ENCODE results near the gene ITPK1.
"Not testable (repeated sequence)": the region's sequence is repeated elsewhere in the genome, so short reads cannot be mapped to it uniquely, and the experiment has no call there.

ITPK1 gene

DNA sequence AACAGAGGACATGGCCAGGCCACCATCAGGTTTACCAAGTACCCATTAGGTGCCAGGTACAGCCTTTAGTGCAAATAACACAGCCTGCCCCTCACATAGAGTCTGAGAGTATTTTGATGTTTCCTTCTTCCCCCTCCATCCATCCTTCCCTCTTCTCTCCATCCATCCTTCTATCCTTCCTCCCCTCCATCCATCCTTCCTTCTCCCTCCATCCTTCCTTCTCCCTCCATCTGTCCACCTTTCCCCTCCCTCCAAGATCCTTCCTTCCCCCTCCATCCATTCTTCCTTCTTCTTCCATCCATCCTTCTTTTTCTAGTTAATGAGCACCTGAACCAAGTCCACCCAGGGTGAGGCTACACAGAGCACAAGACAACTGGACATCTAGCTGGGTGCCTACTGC is 39.8 kb downstream of the ITPK1 start:
- no peak for DNase-seq (ENCODE audit: insufficient read length)
- FAIRE-seq, result no peak
- no peak for TF ChIP-seq POLR2A (IDR thresholded peaks at IDR 0.05; ENCODE audit: low read depth, low read length)
- TF ChIP-seq TAF1 (IDR thresholded peaks at IDR 0.05; ENCODE audit: borderline replicate concordance, low read depth, low read length), result no peak
- no peak for TF ChIP-seq POLR2AphosphoS5 (IDR thresholded peaks at IDR 0.05; ENCODE audit: low read depth, low read length)

DNA sequence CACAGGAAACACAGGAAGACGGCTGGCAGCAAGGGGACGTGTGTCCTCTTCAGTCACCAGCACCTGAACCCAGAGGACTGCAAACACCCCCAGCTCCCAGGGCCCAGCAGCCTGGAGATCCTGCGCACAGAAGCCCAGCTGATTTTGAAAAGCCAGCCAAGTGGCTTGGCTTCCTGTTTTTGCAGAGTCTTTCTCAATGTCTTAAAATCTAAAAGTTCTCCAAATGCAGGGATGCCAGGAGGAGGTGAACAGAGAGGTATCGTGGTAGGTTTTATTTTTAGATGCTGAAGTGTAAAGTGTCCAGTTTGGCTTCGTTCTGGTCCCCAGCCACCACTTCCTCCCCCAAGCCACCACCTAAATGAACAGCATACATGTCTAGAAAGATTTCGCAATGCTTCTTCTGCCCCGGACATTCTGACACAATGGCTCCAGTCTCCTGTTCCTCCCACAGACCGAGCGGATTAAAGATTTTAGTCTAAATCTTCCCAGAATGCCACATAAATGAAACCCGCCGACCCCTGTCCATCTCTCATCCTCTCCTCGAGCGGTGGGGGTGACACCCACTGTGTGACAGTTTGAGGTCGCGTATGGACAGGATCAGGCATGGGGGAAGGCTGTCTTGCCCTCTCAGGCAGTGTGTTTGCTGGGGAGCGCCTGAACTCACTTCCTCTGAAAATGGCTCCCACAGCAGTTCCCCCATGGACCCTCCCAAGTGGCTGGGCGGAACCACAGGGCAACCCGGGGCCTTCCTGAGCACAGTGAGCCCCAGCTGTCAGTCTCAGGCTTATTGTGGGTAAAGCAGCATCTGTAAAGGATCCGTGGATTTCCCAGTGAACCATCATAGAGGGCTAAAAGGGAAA is 41.6 kb downstream of the ITPK1 start:
- FAIRE-seq, result no peak
- DNase-seq (ENCODE audit: insufficient read length), result no peak
- TF ChIP-seq POLR2AphosphoS5 (IDR thresholded peaks at IDR 0.05; ENCODE audit: low read depth, low read length), result no peak
- TF ChIP-seq TAF1 (IDR thresholded peaks at IDR 0.05; ENCODE audit: borderline replicate concordance, low read depth, low read length), result no peak
- no peak for TF ChIP-seq POLR2A (IDR thresholded peaks at IDR 0.05; ENCODE audit: low read depth, low read length)

- FAIRE-seq (no peak), DNase-seq (ENCODE audit: insufficient read length) (no peak)
- TF ChIP-seq POLR2A (IDR thresholded peaks at IDR 0.05; ENCODE audit: low read depth, low read length) (no peak), TAF1 (IDR thresholded peaks at IDR 0.05; ENCODE audit: borderline replicate concordance, low read depth, low read length) (no peak), POLR2AphosphoS5 (IDR thresholded peaks at IDR 0.05; ENCODE audit: low read depth, low read length) (no peak)
Measured at GRCh38 chr14:93073358-93073707, 42.4 kb downstream of the ITPK1 start.

- TF ChIP-seq POLR2A (IDR thresholded peaks at IDR 0.05; ENCODE audit: low read depth, low read length) (no peak), POLR2AphosphoS5 (IDR thresholded peaks at IDR 0.05; ENCODE audit: low read depth, low read length) (no peak), TAF1 (IDR thresholded peaks at IDR 0.05; ENCODE audit: borderline replicate concordance, low read depth, low read length) (no peak)
- no peak for FAIRE-seq
- no peak for DNase-seq (ENCODE audit: insufficient read length)
Measured at GRCh38 chr14:93072659-93073357, 42.9 kb downstream of the ITPK1 start.

- DNase-seq (ENCODE audit: insufficient read length) (no peak), FAIRE-seq (no peak)
- no peak for TF ChIP-seq TAF1 (IDR thresholded peaks at IDR 0.05; ENCODE audit: borderline replicate concordance, low read depth, low read length)
- TF ChIP-seq POLR2A (IDR thresholded peaks at IDR 0.05; ENCODE audit: low read depth, low read length), result no peak
- no peak for TF ChIP-seq POLR2AphosphoS5 (IDR thresholded peaks at IDR 0.05; ENCODE audit: low read depth, low read length)
Measured at GRCh38 chr14:93068711-93069110, 47.0 kb downstream of the ITPK1 start.

DNA sequence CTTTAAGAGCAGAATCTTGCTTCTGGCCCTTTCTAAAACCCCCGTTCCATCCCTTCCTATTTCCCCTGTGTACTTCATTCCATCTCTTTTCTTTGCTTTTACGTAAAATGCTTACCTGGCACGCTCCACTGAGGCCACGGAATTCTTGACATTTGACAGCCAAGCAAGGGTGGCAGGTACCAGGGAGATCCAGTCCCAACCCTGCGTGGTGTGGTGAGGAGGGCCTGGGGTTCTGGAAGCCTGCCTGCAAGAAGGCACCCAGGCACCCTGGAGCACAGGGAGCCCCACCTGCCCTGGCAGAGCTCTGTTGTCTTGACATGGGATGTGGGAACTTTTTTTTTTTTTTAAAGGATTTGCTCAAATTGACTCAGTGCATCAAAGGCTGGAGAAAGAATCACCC is 48.6 kb downstream of the ITPK1 start:
- DNase-seq (ENCODE audit: insufficient read length), result no peak
- FAIRE-seq, result peak; percentile 27
- TF ChIP-seq POLR2A (IDR thresholded peaks at IDR 0.05; ENCODE audit: low read depth, low read length), result no peak
- no peak for TF ChIP-seq TAF1 (IDR thresholded peaks at IDR 0.05; ENCODE audit: borderline replicate concordance, low read depth, low read length)
- no peak for TF ChIP-seq POLR2AphosphoS5 (IDR thresholded peaks at IDR 0.05; ENCODE audit: low read depth, low read length)

GRCh38 chr14:93065272-93065730 is 50.4 kb downstream of the ITPK1 start:
- FAIRE-seq (peak; percentile 79), DNase-seq (ENCODE audit: insufficient read length) (no peak)
- TF ChIP-seq POLR2A (IDR thresholded peaks at IDR 0.05; ENCODE audit: low read depth, low read length) (no peak), POLR2AphosphoS5 (IDR thresholded peaks at IDR 0.05; ENCODE audit: low read depth, low read length) (no peak), TAF1 (IDR thresholded peaks at IDR 0.05; ENCODE audit: borderline replicate concordance, low read depth, low read length) (no peak)

GRCh38 chr14:93064411-93065271 is 51.1 kb downstream of the ITPK1 start:
- peak; percentile 54 for FAIRE-seq
- no peak for TF ChIP-seq TAF1 (IDR thresholded peaks at IDR 0.05; ENCODE audit: borderline replicate concordance, low read depth, low read length)
- TF ChIP-seq POLR2A (IDR thresholded peaks at IDR 0.05; ENCODE audit: low read depth, low read length), result no peak
- TF ChIP-seq POLR2AphosphoS5 (IDR thresholded peaks at IDR 0.05; ENCODE audit: low read depth, low read length), result no peak
- DNase-seq (ENCODE audit: insufficient read length), result no peak

DNA sequence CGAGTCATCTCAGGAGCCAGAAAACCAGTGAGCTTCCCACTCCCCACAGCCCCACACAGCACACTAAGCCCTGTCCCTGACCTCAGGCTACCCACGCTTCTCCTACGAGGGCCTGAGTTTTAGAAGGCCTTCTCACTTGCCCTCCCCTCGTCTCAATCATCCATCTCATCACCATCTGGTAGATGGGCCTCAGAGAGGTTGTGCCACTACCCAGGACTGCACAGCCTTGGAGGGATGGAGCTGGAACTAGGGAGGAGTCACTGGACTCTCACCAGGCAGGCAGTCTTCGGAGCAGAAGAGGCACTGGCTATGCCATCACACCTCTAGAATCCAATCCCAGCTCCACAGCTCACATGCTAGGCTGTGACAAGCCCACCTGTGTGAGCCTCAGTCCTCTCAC is 52.3 kb downstream of the ITPK1 start:
- FAIRE-seq (no peak), DNase-seq (ENCODE audit: insufficient read length) (no peak)
- TF ChIP-seq POLR2AphosphoS5 (IDR thresholded peaks at IDR 0.05; ENCODE audit: low read depth, low read length) (no peak), POLR2A (IDR thresholded peaks at IDR 0.05; ENCODE audit: low read depth, low read length) (no peak), TAF1 (IDR thresholded peaks at IDR 0.05; ENCODE audit: borderline replicate concordance, low read depth, low read length) (no peak)

- DNase-seq (ENCODE audit: insufficient read length) (no peak), FAIRE-seq (no peak)
- TF ChIP-seq POLR2AphosphoS5 (IDR thresholded peaks at IDR 0.05; ENCODE audit: low read depth, low read length) (no peak), TAF1 (IDR thresholded peaks at IDR 0.05; ENCODE audit: borderline replicate concordance, low read depth, low read length) (no peak), POLR2A (IDR thresholded peaks at IDR 0.05; ENCODE audit: low read depth, low read length) (no peak)
Measured at GRCh38 chr14:93062890-93063289, 52.8 kb downstream of the ITPK1 start.

GRCh38 chr14:93062013-93062412 is 53.7 kb downstream of the ITPK1 start:
- not testable (repeated sequence) for FAIRE-seq; DNase-seq (ENCODE audit: insufficient read length)

All from GM12892 (cell line).